ENCODE results near the gene SLC16A2.

SLC16A2 gene

GRCh38 chrX:74423289-74423998 lies 2.2 kb downstream of the SLC16A2 start:
- TF ChIP-seq GATA2 (IDR thresholded peaks at IDR 0.05; ENCODE audit: low read depth, low read length) (no peak), GATA3 (IDR thresholded peaks at IDR 0.05; ENCODE audit: low read depth, low read length) (no peak)

GRCh38 chrX:74426071-74426470 lies 4.8 kb downstream of the SLC16A2 start:
- TF ChIP-seq GATA2 (IDR thresholded peaks at IDR 0.05; ENCODE audit: low read depth, low read length) = no peak
- no peak for TF ChIP-seq GATA3 (IDR thresholded peaks at IDR 0.05; ENCODE audit: low read depth, low read length)

GRCh38 chrX:74426615-74427014 lies 5.3 kb downstream of the SLC16A2 start:
- no peak for TF ChIP-seq GATA2 (IDR thresholded peaks at IDR 0.05; ENCODE audit: low read depth, low read length)

GRCh38 chrX:74431797-74432196 lies 10.5 kb downstream of the SLC16A2 start:
- no peak for TF ChIP-seq GATA3 (IDR thresholded peaks at IDR 0.05; ENCODE audit: low read depth, low read length)
- TF ChIP-seq GATA2 (IDR thresholded peaks at IDR 0.05; ENCODE audit: low read depth, low read length) = no peak

- TF ChIP-seq GATA3 (IDR thresholded peaks at IDR 0.05; ENCODE audit: low read depth, low read length) (no peak), GATA2 (IDR thresholded peaks at IDR 0.05; ENCODE audit: low read depth, low read length) (no peak)
Measured at GRCh38 chrX:74434336-74434735, 13.0 kb downstream of the SLC16A2 start.

- TF ChIP-seq GATA2 (IDR thresholded peaks at IDR 0.05; ENCODE audit: low read depth, low read length) = no peak
- no peak for TF ChIP-seq GATA3 (IDR thresholded peaks at IDR 0.05; ENCODE audit: low read depth, low read length)
Measured at GRCh38 chrX:74437530-74437929, 16.2 kb downstream of the SLC16A2 start.

- TF ChIP-seq GATA3 (IDR thresholded peaks at IDR 0.05; ENCODE audit: low read depth, low read length) = no peak
- TF ChIP-seq GATA2 (IDR thresholded peaks at IDR 0.05; ENCODE audit: low read depth, low read length) = no peak
Measured at GRCh38 chrX:74438764-74439163, 17.5 kb downstream of the SLC16A2 start.

GRCh38 chrX:74445099-74445498 lies 23.8 kb downstream of the SLC16A2 start:
- TF ChIP-seq GATA3 (IDR thresholded peaks at IDR 0.05; ENCODE audit: low read depth, low read length) (peak; percentile 61; the same call in 1 of the 2 replicates), GATA2 (IDR thresholded peaks at IDR 0.05; ENCODE audit: low read depth, low read length) (peak; percentile 61; the same call in 1 of the 2 replicates)

GRCh38 chrX:74446876-74447275 lies 25.6 kb downstream of the SLC16A2 start:
- TF ChIP-seq GATA2 (IDR thresholded peaks at IDR 0.05; ENCODE audit: low read depth, low read length) (no peak), GATA3 (IDR thresholded peaks at IDR 0.05; ENCODE audit: low read depth, low read length) (no peak)

- no peak for TF ChIP-seq GATA3 (IDR thresholded peaks at IDR 0.05; ENCODE audit: low read depth, low read length)
- no peak for TF ChIP-seq GATA2 (IDR thresholded peaks at IDR 0.05; ENCODE audit: low read depth, low read length)
Measured at GRCh38 chrX:74448669-74449068, 27.4 kb downstream of the SLC16A2 start.

GRCh38 chrX:74449322-74449936 lies 28.1 kb downstream of the SLC16A2 start:
- TF ChIP-seq GATA2 (IDR thresholded peaks at IDR 0.05; ENCODE audit: low read depth, low read length) (no peak; the same call in 1 of the 2 replicates), GATA3 (IDR thresholded peaks at IDR 0.05; ENCODE audit: low read depth, low read length) (no peak)

GRCh38 chrX:74449937-74450330 lies 28.6 kb downstream of the SLC16A2 start:
- TF ChIP-seq GATA3 (IDR thresholded peaks at IDR 0.05; ENCODE audit: low read depth, low read length) (no peak), GATA2 (IDR thresholded peaks at IDR 0.05; ENCODE audit: low read depth, low read length) (no peak)

GRCh38 chrX:74450803-74451449 lies 29.6 kb downstream of the SLC16A2 start:
- no peak for TF ChIP-seq GATA2 (IDR thresholded peaks at IDR 0.05; ENCODE audit: low read depth, low read length)
- TF ChIP-seq GATA3 (IDR thresholded peaks at IDR 0.05; ENCODE audit: low read depth, low read length) = no peak

GRCh38 chrX:74451450-74452198 lies 30.3 kb downstream of the SLC16A2 start:
- TF ChIP-seq GATA3 (IDR thresholded peaks at IDR 0.05; ENCODE audit: low read depth, low read length) = no peak
- no peak for TF ChIP-seq GATA2 (IDR thresholded peaks at IDR 0.05; ENCODE audit: low read depth, low read length)

Data from SH-SY5Y (cell line).